GOT3 (cell line): ENCODE data around the gene SRSF8.

ENCODE experiments used
- DNase-seq: peaks from one replicate; lab custom pipeline; 2025; ENCODE audit warnings: mixed read lengths; lab: John Stamatoyannopoulos, UW

SRSF8 gene

GRCh38 chr11:95068549-95068948 lies 1.8 kb downstream of the SRSF8 start:
- DNase-seq = peak; percentile 5

- DNase-seq = no peak
These were observed 3.8 kb downstream of the SRSF8 start for GRCh38 chr11:95070471-95070870.

- DNase-seq = no peak
These were observed 6.2 kb downstream of the SRSF8 start for GRCh38 chr11:95072948-95073347.

- DNase-seq = no peak
These were observed 8.3 kb downstream of the SRSF8 start for GRCh38 chr11:95074792-95075563.

- no peak for DNase-seq
These were observed 9.7 kb downstream of the SRSF8 start for GRCh38 chr11:95076416-95076815.

GRCh38 chr11:95076981-95077380 lies 10.3 kb downstream of the SRSF8 start:
- DNase-seq = no peak

GRCh38 chr11:95078526-95078925 lies 11.8 kb downstream of the SRSF8 start:
- no peak for DNase-seq

GRCh38 chr11:95081010-95081409 lies 14.3 kb downstream of the SRSF8 start:
- no peak for DNase-seq

GRCh38 chr11:95081412-95081811 lies 14.7 kb downstream of the SRSF8 start:
- DNase-seq = no peak

- DNase-seq = no peak
These were observed 15.9 kb downstream of the SRSF8 start for GRCh38 chr11:95082576-95083001.

GRCh38 chr11:95084509-95084908 lies 17.8 kb downstream of the SRSF8 start:
- no peak for DNase-seq

- DNase-seq = no peak
These were observed 18.5 kb downstream of the SRSF8 start for GRCh38 chr11:95085117-95085816.

- DNase-seq = no peak
These were observed 19.4 kb downstream of the SRSF8 start for GRCh38 chr11:95086151-95086550.

GRCh38 chr11:95086836-95087570 lies 20.3 kb downstream of the SRSF8 start:
- no peak for DNase-seq

GRCh38 chr11:95088946-95089619 lies 22.4 kb downstream of the SRSF8 start:
- no peak for DNase-seq

- DNase-seq = peak; percentile 39
These were observed 23.2 kb downstream of the SRSF8 start, which contains the start of gene ENDOD1 for GRCh38 chr11:95089620-95090542. Gene ENDOD1 (plus strand): TSS chr11:95089846. CDS start chr11:95089928, 82 bp downstream.

- no peak for DNase-seq
These were observed 25.0 kb downstream of the SRSF8 start for GRCh38 chr11:95091663-95092180.

- DNase-seq = no peak
These were observed 26.0 kb downstream of the SRSF8 start for GRCh38 chr11:95092549-95093324.

GRCh38 chr11:95093548-95093947 lies 26.8 kb downstream of the SRSF8 start:
- DNase-seq = no peak
